Chondrocyte (in vitro differentiated cells): ENCODE results near the gene PSMD11. TPM values are rescaled to one million over a fixed set of nuclear protein-coding genes. Genes with fewer than 3 reads are reported as not detected.
"Not testable (repeated sequence)": the region's sequence is repeated elsewhere in the genome, so short reads cannot be mapped to it uniquely, and the experiment has no call there.

Experiments used
- DNase-seq: peaks from one replicate; pipeline ENCODE4 v3.0.0; 2021; ENCODE audit warnings: mixed read lengths, low spot score
- H3K27ac Mint-ChIP-seq: one replicate; pipeline ENCODE4 v1.8.0; 2021; ENCODE audit warnings: mild to moderate bottlenecking, moderate library complexity, mixed read lengths; ENCODE audit not compliant: unreplicated experiment
- H3K27me3 Mint-ChIP-seq: 2 replicates; pipeline ENCODE4 v1.8.0; 2021; ENCODE audit warnings: low read depth, mixed read lengths
- H3K36me3 Mint-ChIP-seq: 2 replicates; pipeline ENCODE4 v1.8.0; 2021; ENCODE audit warnings: low read depth, mixed read lengths
- H3K4me1 Mint-ChIP-seq: 2 replicates; pipeline ENCODE4 v1.8.0; 2021; ENCODE audit warnings: low read depth, mild to moderate bottlenecking, mixed read lengths
- H3K4me3 Mint-ChIP-seq: one replicate; pipeline ENCODE4 v1.8.0; 2021; ENCODE audit warnings: mild to moderate bottlenecking, moderate library complexity, mixed read lengths; ENCODE audit not compliant: unreplicated experiment
- H3K9me3 Mint-ChIP-seq: 2 replicates; pipeline ENCODE4 v1.8.0; 2021; ENCODE audit warnings: low read depth, mixed read lengths
- total RNA-seq: library from RNA; stranded (reverse); gene quantifications from 3 replicates; pipeline ENCODE4 v1.2.1, GENCODE V29; 2021
- TF ChIP-seq, protein P1 (sequence below): fragments of 200-600 bp; sonication (generic); IDR thresholded peaks from 2 replicates; pipeline ENCODE4 v1.5.0; 2021; ENCODE audit warnings: antibody characterized with exemption, mild to moderate bottlenecking, moderate library complexity

The PSMD11 gene
- total RNA-seq, 1 donor from 2014 or later: 80.7 TPM

DNA sequence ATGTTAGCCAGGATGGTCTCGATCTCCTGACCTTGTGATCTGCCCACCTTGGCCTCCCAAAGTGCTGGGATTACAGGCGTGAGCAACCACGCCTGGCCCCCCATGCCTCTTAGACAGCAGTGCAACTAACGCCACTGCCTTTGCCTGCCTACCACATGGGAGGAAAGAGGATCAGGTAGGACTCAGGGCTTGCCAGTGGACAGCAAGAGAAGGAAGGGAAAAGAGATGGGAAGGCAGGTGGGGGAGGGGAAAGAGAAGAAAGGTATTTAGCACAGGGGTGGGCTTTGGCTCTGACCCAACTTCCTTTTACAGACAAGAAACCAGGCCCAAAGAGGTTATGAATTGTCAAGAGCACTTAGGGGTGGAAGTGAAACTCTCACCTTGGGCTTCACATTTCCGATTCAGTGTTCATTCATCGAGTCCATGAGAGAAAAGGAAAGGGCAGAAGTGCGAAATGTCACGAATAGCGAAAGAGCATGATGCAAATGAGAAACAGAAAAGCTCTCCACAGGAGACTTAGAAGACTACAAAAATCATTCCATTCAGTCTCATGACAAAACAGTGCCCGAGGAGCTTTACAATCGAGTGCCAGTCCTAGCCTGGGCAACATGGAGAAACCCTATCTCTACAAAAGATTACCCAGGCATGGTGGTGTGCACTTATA, 78.8 kb downstream of the PSMD11 start:
- H3K36me3 Mint-ChIP-seq: no peaks in the 10 kb centered on the region
- TF ChIP-seq, protein P1, sequence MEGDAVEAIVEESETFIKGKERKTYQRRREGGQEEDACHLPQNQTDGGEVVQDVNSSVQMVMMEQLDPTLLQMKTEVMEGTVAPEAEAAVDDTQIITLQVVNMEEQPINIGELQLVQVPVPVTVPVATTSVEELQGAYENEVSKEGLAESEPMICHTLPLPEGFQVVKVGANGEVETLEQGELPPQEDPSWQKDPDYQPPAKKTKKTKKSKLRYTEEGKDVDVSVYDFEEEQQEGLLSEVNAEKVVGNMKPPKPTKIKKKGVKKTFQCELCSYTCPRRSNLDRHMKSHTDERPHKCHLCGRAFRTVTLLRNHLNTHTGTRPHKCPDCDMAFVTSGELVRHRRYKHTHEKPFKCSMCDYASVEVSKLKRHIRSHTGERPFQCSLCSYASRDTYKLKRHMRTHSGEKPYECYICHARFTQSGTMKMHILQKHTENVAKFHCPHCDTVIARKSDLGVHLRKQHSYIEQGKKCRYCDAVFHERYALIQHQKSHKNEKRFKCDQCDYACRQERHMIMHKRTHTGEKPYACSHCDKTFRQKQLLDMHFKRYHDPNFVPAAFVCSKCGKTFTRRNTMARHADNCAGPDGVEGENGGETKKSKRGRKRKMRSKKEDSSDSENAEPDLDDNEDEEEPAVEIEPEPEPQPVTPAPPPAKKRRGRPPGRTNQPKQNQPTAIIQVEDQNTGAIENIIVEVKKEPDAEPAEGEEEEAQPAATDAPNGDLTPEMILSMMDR: no peak
- no peaks in the 10 kb centered on the region for H3K9me3 Mint-ChIP-seq
- no peak overlapping the region for H3K27ac Mint-ChIP-seq
- DNase-seq: no peak
- peaks cover 31% of the 10 kb centered on the region for H3K4me1 Mint-ChIP-seq
- H3K27me3 Mint-ChIP-seq: no peaks in the 10 kb centered on the region
- no peak overlapping the region for H3K4me3 Mint-ChIP-seq

DNA sequence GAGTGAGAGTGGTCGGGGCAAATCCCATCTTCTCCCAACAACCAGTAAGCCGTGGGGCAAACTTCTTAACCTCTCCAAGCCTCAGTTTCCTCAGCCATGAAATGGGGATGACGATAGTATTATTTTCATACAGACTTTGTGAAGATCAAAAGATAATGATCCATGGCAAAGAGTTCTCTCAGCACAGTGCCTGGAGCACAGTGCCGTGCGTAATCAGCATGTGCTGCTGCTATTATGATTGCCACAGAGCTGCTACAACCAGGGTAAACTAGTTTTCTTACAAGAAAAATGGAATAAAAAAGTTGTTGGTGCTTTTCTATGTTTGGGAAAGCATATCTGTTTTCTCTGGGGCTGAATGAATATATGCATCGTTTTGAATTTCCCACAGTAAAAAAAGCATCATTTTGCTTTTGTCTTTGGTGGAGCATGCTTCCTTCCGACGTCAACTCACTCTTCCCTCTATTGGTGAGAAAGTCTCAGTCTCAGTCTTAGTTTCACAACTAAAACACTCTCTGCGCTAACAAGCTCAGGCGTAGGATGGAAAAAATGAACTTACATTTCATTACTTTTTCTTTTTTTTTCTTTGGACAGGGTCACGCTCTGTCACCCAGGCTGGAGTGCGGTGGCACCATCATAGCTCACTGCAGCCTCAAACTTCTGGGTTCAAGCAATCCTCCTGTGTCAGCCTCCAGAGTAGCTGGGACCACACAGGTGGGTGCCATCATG, 79.7 kb downstream of the PSMD11 start:
- Mint-ChIP-seq H3K9me3 (no peaks in the 10 kb centered on the region), H3K4me3 (no peak overlapping the region), H3K36me3 (peaks cover 3% of the 10 kb centered on the region), H3K27ac (no peak overlapping the region), H3K4me1 (peaks cover 28% of the 10 kb centered on the region), H3K27me3 (no peaks in the 10 kb centered on the region)
- TF ChIP-seq, protein P1: no peak
- DNase-seq: no peak

DNA sequence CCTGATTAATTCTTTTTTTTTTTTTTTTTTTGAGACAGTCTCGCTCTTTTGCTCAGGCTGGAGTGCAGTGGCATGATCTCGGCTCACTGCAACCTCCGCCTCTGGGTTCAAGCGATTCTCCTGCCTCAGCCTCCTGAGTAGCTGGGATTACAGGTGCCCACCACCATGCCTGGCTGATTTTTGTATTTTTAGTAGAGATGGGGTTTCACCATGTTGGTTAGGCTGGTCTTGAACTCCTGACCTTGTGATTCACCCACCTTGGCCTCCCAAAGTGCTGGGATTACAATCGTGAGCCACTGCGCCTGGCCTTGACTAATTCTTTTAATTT, 80.2 kb downstream of the PSMD11 start:
- H3K4me1 Mint-ChIP-seq: peaks cover 27% of the 10 kb centered on the region
- not testable (repeated sequence) for H3K27me3 Mint-ChIP-seq, H3K9me3 Mint-ChIP-seq, H3K36me3 Mint-ChIP-seq, H3K4me3 Mint-ChIP-seq, DNase-seq, H3K27ac Mint-ChIP-seq

DNA sequence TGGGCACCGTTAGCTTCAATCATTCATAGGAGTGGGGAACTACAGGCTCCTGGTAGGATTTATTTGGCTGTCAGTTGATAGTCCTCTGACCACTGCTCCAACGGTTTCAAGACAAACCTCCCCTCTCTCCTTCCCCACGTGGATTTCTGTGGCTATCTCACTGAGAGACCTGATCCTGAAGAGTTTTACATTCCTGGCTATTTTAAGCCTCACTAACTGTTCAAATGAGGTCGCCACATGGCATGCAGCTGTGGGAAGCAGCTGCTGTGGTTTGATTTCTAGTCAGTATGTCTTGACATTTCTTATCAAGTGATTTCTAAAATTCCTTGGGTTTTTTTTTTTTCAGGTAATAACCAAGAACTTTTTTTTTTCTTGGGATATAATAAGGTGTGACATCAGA, 80.8 kb downstream of the PSMD11 start:
- TF ChIP-seq, protein P1: no peak
- no peaks in the 10 kb centered on the region for H3K27me3 Mint-ChIP-seq
- H3K36me3 Mint-ChIP-seq: peaks cover 4% of the 10 kb centered on the region
- no peaks in the 10 kb centered on the region for H3K9me3 Mint-ChIP-seq
- no peak overlapping the region for H3K27ac Mint-ChIP-seq
- no peak overlapping the region for H3K4me3 Mint-ChIP-seq
- peaks cover 21% of the 10 kb centered on the region for H3K4me1 Mint-ChIP-seq
- no peak for DNase-seq

DNA sequence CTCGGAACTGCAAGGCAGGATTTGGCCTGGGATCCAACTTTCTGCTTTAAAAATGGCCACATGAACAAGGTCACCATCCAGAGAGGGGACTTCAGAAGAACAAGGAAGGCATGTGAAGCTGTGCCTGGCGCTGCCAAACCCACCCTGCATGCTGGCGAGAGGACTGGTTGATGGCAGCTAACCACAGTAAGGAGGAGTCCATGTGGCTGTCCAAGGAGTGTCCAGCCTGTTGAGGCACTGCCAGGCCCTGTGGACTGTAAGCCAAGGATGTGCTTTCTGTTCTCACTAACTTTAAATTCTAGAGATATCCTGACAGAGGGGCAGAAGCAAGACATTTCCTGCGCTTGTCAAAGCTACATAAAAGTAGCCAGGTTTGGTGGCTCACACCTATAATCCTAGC, 82.8 kb downstream of the PSMD11 start:
- TF ChIP-seq, protein P1: no peak
- no peaks in the 10 kb centered on the region for H3K27me3 Mint-ChIP-seq
- H3K27ac Mint-ChIP-seq: no peak overlapping the region
- H3K9me3 Mint-ChIP-seq: no peaks in the 10 kb centered on the region
- no peak for DNase-seq
- H3K4me1 Mint-ChIP-seq: peaks cover 16% of the 10 kb centered on the region
- no peak overlapping the region for H3K4me3 Mint-ChIP-seq
- peaks cover 4% of the 10 kb centered on the region for H3K36me3 Mint-ChIP-seq

DNA sequence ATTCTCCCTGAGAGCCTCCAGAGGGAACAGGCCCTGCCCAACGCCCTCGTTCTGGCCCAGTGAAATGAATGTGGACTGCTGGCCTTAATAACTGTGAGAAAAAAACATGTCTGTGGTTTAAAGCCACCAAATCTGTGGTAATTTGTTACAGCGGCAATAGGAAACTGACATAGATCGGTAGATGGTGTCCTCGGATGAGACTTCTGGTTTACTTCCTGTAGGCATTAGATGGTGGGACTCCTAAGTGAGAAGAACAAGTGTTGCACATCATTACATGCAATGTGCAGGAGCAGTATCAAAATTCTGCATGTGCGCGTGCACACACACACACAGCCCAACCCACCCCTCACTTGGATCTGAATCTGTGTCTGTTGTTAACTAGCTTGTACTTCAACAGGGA, 84.5 kb downstream of the PSMD11 start:
- no peaks in the 10 kb centered on the region for H3K9me3 Mint-ChIP-seq
- no peak overlapping the region for H3K4me3 Mint-ChIP-seq
- peaks cover 10% of the 10 kb centered on the region for H3K36me3 Mint-ChIP-seq
- H3K4me1 Mint-ChIP-seq: peaks cover 16% of the 10 kb centered on the region
- no peak for DNase-seq
- TF ChIP-seq, protein P1: no peak
- no peak overlapping the region for H3K27ac Mint-ChIP-seq
- H3K27me3 Mint-ChIP-seq: no peaks in the 10 kb centered on the region
